GM12872 (cell line): Measurements from ENCODE around the gene TSC1.

Experiments
- TF ChIP-seq, protein P1 (sequence below): IDR thresholded peaks from 3 replicates; pipeline ENCODE4 v1.5.1; 2011; ENCODE audit warnings: low read depth, mild to moderate bottlenecking, low read length, moderate library complexity; ENCODE audit not compliant: insufficient read depth

TSC1 gene

DNA sequence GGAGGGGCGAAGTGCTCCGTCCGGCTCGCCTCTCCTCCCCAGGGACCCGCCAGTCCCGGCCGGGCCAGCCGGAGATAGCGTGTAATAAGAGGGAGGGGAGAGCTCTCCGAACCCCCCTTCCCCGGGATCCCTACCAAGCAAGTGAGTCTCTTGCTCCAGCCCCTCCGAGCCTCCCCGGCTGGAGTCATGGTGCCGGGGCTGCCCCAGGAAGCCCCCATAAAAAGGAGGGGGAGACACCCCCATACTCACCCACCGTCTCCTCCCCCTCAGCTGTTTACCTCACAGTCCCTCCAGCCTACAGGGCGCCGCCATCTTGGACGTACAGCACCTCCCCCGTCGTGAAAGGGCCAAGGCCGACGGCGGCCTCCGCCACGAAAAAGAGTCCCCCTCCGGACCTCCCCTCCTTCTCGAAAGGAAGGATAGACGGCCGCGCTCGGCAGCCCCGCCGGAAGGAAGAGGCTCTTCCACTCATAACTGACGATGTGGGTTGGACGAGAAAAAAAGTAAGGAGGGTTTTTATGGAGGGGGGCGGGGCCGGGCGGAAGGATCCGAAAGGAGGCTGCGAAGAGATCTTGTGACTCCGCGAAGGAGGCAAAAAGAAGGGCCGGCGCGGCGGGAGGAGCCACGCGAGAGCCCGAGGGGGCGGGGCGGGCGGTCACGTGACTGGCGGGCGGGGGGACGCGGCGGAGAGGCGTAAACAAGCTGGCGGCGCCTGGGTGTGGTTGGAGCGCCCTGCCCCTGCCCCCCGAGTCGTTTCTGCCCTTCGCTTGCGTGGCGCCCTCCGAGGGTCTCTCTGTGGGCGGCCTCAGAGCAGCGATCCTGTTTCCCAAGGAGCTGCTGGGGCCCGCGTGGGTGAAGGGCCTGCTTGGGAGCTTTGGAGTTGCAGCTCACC is at the start of gene TSC1:
TSC1 (minus strand) TSS at position 323 of the 892 bp plus-strand sequence. CDS start 15,744 bp downstream, outside the sequence.
- TF ChIP-seq, protein P1, sequence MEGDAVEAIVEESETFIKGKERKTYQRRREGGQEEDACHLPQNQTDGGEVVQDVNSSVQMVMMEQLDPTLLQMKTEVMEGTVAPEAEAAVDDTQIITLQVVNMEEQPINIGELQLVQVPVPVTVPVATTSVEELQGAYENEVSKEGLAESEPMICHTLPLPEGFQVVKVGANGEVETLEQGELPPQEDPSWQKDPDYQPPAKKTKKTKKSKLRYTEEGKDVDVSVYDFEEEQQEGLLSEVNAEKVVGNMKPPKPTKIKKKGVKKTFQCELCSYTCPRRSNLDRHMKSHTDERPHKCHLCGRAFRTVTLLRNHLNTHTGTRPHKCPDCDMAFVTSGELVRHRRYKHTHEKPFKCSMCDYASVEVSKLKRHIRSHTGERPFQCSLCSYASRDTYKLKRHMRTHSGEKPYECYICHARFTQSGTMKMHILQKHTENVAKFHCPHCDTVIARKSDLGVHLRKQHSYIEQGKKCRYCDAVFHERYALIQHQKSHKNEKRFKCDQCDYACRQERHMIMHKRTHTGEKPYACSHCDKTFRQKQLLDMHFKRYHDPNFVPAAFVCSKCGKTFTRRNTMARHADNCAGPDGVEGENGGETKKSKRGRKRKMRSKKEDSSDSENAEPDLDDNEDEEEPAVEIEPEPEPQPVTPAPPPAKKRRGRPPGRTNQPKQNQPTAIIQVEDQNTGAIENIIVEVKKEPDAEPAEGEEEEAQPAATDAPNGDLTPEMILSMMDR = no peak

- TF ChIP-seq, protein P1 = no peak
Measured at GRCh38 chr9:132993511-132993939, 49.1 kb upstream of the TSC1 start.

DNA sequence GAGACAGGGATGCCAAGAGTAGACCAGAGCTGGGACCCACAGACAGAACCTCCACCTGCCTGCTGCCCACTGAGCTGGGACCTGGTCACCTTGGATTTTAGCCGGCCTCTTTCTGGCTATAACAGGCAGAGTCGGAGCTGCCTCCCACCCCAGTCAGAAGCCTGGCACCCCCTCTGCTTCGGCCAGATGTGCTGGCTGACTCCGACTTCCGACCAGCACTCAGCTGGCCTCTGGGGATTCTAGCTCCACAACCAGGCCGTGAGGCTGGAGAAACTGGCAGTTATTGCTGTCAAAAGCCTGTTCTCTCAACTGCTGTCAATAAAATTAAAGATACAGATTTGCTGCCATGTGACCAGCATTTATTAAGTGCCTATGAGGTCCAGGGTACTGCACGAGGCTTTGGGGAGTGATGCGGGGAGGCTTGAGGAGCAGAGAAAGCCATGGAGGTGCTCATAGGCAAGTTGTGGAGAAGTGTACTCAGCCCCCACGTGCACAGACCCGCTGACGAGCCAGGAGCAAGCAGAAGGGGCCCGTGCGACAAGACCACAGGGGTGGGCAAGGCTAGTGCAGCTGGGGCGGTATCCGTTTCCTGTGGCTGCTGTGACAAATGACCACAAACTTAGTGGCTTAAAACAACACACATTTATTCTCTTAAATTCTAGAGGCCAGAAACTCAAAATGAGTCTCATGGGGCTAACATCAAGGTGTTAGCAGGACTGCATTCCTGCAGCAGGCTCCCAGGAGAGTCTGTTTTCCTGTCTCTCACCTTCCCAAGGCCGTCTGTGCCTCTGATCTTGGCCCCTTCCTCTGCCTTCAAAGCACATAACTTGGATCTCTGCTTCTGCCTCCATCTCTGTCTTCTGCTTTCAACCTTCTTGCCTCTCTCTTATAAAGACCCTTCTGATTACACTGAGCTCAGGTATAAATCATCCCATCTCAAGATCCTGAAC is 47.2 kb upstream of the TSC1 start:
- TF ChIP-seq, protein P1 = no peak

GRCh38 chr9:132990781-132991180 is 46.4 kb upstream of the TSC1 start:
- TF ChIP-seq, protein P1 = no peak

DNA sequence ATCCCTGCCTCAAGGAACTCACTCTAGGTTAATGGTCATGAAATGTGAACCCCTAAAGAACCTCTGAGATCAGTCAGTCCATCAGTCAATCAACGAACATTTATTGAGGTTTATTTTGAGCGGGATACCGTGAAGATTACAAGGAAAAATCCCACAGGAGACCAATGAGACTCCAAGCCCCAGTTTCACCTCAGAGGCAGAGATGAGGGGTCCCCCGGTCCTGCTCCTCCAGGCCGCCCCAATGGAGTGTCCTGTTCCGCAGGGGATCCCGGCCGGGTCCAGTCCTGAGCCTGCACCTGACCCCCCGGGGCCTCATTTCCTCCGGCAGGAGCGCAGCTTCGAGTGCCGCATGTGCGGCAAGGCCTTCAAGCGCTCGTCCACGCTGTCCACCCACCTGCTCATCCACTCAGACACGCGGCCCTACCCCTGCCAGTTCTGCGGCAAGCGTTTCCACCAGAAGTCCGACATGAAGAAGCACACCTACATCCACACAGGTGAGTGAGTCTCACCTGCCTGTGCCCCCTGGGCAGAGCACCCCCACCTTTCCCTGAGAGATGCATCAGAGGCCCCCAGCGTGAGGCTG is 45.1 kb upstream of the TSC1 start:
- TF ChIP-seq, protein P1 = no peak

- TF ChIP-seq, protein P1 = no peak
Measured at GRCh38 chr9:132989014-132989310, 44.5 kb upstream of the TSC1 start.
